HG03139 (cell line): ENCODE data around the gene BFSP1.

Source experiments
- ATAC-seq: cut with Tn5 transposase; IDR thresholded peaks from one replicate; pipeline ENCODE4 v1.9.1; 2021; ENCODE audit not compliant: unreplicated experiment

BFSP1 gene

DNA sequence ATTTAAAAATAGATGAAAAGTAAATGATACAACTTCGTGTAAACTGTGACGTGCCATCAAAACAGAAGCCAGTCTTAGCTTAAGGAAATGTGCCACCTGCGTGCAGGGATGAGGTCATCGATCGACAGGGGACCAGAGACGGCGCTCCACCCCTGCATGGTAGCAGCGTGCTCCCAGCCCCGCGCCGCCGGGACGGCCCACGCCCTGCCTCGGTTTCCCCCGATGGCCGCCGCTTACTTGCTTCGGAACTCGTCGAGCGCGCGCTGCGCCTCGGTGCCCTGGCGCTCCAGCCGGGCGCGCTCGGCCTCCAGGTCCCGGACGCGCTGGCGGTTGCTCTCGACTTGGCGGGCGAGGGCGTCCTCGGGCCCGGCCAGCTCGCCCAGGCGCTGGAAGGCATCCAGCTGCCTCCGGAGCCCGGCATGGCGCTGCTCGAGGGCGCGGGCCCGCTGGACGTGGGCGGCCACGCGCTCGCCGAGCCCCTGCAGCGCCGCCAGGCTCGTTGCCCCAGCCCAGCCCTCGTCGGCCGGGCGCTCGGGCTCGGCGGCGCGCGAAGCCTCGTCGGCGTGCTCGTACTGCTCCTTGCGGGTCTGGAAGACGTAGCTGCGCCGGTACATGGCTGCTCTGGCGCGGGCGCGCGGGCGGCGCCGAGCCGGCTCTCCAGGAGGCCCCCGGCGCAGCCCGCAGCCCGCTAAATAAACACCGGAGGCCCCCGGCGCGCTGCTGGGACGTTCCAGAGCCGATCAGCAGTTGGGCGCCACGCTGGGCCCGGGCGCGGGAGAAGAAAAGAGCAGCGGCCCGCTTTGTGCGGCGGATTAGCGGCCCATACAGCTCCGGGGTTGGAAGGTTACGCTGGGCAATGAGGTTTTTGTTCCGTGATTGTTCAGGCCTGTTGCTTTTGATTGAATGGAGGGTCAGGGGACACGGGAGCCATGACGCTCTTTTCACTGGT lies at the start of gene BFSP1:
BFSP1 (minus strand) TSS at position 664 of the 949 bp plus-strand sequence; CDS start at position 614, 50 bp downstream.
- no peak for ATAC-seq

DNA sequence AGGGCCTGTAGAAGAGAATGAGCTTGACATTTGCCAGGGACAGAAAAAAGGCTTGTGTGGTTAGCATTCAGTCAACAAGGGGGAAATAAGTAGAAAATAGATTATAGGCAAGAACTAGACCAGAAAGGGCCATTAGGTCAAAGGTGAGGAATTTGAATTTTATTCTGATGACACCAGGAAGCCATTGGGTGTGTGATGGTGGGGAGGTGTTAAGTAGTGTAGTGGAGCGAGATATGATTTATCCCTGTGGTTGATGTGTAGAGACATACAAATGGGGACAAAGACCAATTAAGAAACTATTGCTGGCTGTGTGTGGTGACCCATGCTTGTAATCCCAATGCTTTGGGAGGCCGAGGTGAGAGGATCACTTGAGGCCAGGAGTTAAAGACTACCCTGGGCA lies 49.7 kb upstream of the BFSP1 start:
- no peak for ATAC-seq

DNA sequence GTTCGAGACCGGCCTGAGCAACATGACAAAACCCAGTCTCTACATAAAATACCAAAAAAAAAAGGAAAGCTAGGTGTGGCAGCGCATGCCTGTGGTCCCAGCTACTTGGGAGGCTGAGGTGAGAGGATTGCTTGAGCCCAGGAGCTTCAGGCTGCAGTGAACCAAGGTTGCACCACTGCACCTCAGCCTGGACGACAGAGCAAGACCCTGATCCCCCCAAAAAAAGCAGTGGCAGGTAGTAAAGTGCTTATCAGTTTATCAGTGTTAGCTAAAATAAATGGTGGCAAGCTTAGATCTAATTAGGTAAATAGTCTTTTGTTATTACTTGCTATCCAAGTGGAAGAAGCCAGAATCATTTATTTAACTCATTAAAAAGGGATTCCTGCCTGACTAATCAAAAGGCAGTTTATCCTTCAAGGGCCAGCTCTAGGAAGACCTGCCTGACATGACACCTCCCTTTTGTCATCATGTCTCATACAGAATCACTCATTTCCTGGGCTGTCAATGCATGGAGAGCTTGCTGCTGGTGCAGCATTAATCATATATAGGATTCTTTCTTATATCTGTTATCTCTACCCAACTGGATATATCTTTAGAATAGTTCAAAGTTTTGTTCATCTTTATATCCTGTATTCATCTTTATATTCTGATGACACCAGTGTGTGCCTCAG lies 48.3 kb upstream of the BFSP1 start:
- no peak for ATAC-seq

DNA sequence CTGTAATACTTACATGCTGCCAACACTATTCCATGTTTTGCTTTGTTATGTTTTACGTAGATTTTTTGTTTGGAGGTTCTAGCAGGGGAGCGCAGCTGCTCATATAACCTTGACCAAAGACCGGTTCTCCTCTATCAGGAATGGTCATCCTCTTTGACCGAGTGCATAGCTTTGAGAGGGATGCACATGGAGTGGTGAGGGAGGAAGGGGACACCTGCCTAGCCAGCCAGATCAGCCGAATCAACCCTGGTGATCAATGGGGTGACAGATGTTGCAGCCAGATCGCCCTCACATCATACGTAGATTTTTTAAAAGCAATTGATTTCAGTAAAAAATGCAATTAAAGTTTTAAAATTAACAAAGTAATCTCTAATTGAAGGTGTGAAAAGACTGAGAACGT lies 45.0 kb upstream of the BFSP1 start:
- ATAC-seq: no peak

DNA sequence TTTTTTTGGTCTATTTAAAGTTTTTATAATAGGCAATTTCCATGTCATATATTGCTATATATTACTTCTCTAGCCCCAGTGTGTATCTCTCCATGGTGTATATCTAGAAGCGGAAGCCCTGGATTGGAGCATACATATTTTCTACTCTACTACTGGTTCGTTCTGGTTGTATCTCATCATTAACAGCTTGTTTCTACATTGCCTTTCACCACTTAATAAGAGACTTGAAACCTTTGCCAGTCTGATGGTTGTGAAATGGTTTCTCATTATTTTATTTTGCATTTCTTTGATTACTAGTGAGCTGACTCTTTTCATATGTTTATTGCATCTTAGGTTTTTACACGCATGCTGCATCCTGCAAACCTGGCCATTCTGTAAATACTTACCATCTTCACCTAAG lies 42.3 kb upstream of the BFSP1 start:
- ATAC-seq: no peak

DNA sequence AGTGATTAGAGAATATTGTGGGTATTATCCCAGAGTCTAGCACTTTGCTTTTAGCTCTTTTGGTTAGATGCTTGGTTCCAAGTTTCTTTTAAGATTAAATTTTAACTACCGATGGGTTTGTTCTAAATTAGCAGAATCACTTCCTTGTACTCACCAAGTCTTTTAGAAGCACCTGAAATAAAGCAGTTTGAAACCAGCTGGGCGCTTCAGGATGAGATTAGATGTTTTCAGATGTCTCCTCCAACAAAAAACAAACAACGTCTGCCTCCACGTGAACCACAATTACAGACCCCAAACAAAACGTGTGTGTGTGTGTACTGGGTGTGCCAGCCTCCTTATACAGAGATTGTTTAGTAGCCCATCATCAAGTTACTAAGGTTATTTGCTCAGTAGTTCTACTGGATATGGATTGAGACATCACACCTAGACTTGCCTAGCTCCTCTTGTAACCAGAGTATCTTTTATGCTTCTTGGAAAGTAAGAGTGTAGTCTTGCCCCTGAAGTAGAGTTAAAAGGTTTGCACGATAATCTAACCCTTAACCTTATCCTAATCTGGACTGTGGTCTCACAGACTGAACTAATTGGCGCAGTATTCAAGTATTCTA lies 41.0 kb upstream of the BFSP1 start:
- ATAC-seq: no peak

DNA sequence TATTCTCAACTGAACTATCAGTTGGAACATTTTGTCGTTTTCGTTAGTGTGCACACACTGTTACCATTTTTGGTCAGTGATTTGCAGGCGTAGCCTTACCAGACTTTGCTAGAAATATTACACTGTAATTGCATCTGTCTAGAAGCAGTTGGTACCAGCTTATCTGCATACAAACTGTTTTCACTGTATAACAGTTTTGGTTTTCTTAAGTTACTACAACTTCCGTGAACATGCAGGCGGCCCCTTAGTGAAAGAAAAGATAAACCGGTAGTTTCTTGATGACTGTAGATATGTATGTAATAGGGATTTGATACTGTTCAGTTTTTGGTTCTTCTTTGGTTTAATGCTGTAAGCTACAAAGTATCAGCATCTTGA lies 40.0 kb upstream of the BFSP1 start:
- no peak for ATAC-seq

DNA sequence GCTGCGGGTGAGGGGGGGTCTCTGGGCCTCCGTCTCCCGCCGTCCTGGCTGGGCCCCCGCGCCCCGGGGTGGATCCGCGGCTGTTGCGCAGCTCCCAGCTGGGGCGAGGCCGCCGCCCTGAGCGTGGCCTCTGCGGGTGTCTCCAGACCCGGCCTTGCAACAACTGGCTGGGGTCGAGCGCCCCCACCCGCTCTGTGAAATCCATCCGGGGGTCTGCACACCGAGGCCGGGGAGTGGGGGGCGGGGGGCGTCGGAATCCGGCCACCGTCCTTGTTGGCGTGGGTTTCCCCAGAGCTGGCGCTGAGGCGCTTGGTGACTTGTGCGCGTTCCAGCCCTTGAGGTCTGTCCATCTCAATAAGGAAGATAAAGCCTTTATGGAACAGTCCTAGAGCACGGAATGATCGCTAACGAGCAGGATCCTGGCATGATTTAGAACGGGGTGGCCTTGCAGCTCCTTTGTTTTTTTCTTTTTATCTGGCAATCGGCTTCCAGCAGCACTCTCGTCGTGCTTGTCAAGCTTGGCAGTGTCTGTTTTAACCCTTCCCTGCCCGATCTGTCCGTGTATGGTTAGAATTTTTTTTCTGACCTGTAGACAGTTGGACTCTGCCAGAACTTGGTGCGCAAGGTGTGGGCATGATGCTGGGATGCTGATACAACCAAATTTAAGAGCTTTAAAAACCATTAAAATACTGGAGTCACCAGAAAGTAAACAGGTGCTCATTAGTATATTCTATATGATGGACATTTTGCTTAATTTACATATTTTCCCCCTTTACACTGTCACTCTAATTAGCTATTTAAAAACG lies 39.4 kb upstream of the BFSP1 start:
- ATAC-seq: peak; percentile 20

DNA sequence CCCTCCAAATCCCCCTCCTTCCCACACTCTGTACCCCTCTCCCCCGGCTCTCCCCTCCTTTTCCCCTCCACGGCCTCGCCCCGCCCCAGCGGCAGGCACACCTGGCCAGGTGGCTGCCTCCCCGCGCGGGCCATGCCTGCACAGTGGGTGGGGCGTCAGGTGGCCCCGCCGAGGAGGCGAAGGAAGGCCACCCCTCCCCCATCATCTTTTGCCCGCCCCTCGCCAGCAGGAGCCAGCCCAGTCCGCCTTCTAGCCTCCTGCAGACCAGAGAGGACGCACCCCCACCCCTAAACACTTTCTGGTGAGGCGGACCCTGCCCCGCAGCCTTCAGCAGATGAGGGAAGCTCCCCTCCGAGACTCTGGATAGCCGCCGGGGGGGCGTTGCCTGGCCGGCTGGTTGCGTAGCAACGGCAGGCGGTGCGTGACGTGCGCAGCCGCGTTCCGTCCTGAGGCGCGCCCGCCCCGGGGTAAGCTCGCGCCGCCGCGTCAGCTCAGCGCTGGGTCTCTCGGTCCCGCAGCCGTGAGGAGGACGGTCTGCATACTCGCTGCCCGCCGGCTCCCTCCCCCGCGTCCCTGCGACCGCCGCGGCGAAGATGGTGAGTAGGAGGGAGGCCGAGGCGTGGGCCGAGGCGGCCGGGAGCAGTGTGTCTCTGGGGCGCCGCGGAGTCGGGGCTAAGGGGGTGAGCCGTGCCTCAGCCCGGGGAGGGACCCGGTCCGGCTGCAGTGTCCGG lies 38.6 kb upstream of the BFSP1 start, which contains the start of gene DSTN:
DSTN (plus strand) TSS at position 460 of the 731 bp plus-strand sequence; CDS start at position 594, 134 bp downstream.
- ATAC-seq: peak; percentile 93

DNA sequence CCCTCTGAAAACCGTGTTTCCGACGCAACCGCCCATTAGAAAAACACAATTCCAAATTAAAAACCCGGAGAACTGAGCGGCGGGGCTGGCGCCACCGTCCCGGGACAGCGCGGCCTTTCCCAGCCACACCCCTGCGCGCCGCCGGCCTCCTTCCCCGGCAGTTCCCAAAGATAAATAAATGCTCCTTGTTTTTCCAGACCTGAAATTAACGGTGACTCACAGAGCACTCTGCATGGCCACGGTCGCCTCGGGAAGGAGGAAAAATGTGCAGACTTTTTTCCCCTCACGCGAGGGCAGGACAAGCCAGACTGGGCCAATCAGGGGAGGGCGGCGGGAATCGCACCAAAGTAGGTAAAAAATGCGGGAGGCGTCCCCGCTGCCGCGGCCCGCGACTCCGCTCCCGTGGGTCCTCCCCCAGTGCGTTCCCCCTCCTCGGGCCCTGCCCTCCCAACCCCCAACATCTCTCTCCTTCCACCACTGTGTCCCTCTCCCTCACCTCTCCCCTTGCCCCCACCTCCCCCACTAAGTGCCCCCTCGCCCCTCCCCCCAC lies 37.9 kb upstream of the BFSP1 start:
- ATAC-seq: no peak

DNA sequence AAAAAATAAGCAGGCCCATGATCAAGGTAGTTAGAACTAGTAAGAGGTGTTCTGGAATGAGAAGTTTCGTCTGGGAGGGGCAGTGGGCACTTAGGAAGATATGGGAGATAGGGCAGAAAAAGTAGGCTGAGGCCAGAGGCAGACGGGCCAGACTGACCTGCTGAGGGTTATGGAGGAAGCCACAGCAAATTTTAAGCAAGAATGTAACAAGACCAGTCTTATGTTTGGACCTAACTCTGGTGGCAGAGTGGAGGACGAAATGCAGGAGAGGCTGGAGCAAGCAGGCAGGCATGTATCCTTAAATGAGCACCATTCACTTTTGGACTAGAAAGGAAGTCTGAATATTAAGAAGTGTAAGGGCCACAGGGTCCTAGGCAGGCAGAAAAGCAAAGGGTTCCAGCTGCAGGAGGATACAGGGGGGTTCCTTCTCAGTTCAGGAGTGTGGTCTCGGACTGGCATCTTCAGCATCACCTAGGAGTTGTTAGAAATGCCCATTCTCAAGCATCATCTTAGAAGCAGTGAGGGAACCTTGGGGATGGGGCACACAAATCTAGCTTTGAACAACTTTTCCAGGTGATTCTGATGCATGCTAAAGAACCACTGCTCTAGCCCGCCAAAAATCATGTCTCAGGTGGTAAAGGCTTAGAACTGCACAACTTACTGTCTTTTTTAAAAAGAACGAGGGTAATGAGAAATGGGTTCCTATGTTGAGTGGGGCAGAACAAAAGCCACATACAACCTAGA lies 37.0 kb upstream of the BFSP1 start:
- ATAC-seq: no peak

DNA sequence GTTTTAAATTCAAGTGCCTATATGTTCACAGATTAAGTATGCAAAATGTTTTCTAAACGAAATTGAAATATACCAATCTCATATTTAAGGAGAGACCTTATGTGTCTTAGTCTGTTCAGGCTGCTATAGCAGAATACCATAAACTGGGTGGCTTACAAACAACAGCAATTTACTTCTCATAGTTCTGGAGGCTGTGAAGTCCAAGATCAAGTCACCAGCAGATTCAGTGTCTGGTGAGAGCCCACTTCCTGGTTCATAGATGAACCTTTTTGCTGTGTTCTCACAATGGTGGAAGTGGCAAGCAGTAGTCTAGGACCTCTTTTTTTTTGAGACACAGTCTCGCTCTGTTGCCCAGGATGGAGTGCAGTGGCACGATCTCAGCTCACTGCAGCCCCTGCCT lies 35.2 kb upstream of the BFSP1 start:
- ATAC-seq: no peak

DNA sequence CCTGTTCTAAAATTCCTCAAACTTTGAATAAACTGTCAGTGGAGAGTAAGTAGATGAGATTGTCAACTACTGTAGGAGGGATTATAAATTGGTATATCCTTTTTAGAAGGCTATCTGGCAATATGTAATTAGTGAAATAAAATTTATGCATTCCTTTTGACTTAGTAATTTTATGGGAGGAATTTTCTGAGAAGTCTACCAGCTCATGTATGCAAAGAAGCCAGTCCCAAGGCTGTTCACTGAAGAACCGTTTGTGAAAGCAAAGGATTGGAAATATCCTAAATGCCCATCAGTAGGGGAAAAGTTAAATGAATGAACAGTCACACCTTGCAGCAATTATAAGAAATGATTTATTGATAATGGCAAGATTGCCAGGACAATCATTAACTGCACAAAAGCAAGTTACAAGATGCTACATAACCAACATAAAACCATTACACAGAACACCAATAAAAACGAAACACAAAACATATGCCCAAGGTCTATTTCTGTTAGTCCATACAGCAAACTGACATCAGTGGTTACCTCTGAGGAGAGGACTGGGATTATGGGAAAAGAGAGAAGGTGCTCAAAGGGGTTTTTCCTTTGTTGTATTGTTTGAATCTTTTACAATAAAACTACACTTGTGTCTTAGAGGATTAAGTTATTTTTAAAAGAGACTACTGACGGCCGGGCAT lies 34.1 kb upstream of the BFSP1 start:
- no peak for ATAC-seq

DNA sequence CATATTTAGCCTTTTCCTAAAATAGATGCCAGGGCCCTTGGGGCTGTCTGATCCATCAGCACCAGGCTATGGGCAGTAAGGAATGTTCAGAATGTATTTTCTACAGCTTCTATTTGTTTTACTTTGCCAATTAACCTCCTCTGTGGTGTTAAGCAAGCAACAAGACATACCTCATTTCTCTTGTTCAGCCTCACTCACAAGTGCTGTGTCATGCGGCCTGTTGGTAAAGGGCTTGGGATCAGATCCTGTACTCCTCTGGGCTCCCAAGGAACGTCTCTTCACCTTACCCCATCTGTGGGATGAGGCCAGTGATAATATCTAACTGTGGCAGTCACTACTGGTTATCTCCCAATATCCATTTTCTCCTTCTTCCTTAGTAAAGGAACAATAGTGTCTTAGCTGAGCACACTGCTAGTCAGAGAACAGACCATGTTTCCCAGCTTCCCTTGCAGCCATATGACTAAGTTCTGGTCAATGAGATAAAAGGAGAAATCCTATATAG lies 31.7 kb upstream of the BFSP1 start:
- ATAC-seq: no peak

DNA sequence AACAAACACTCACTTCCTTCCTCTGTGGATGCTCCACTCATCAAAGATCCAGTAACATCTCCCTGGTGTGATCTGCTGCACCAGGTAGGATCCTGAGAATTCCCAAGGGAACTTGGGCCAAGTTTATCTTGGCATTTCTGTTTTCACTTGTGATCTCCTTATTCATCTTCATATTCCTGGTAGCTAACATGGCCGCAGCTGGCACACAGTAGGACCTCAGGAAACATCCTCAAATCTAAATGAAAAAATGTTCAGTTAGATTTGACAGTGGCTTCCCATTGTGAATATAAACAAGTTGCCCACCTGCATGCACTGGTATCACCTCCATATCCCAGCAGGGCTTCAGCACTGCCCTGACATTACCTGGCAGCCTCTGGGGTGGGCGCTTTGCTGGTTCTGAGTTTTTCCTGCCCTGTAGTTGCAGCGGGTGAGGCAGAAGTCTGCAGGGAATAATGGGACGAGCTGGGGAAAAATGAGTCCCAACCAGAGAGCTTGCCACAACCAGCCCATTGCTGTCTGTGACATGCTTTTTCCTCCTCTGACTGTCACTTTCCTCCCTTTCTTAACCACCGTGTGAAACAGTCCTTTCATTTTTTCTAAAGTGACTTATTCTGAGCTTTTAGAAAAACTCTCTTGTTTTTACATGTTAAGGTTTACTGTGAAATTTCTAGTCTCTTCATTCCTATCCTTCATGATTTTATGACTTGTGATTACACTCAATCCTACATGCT lies 29.3 kb upstream of the BFSP1 start:
- ATAC-seq: no peak

DNA sequence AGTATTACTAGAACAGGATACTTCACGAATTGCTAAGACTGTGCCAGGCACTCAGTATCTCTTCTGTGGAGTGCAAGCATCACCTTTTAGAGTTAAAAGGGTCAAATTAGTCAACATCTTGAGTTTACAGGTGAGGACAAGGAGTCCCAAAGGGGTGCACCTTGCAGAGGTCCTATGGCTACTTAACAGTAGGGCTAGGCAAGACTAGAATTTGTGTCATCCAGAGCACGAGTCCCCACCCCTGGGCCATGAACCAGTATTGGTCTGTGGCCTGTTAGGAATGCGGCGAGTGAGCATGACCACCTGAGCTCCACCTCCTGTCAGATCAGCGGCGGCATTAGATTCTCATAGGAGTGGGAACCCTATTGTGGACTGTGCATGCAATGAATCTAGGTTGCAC lies 28.2 kb upstream of the BFSP1 start:
- no peak for ATAC-seq

DNA sequence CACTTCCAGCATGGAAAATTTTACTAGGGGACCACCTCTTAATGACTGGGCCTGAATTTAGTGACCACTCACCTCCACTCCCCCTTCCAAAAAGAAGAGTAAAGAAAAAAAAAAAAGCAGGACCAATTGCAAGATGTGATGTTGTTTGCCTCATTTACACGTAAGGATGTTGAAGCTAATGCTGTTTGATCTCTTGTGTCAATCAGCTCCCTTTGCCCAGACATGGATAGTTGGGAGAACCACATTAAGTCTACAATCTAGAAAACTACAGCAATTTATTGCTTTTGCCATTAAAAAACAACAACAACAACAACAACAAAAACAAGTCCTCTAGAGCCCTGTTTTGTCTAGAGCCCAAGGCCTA lies 27.7 kb upstream of the BFSP1 start:
- no peak for ATAC-seq
